Mammary epithelial cell (primary cell): ENCODE results near the gene EXOC3.

Experiments
- EZH2 ChIP-seq: IDR thresholded peaks from 2 replicates; pipeline ENCODE4 v1.6.1; 2012; ENCODE audit warnings: low read length, inconsistent platforms, borderline replicate concordance
- TF ChIP-seq, protein P1 (sequence below), 2 donors: IDR thresholded peaks in 1 of 2; conservative IDR thresholded peaks in 1 of 2; 2 replicates each; pipeline ENCODE4 v1.5.1; 2011 to 2012; ENCODE audit warnings: inconsistent platforms in 2 of 2, low read length in 2 of 2, mild to moderate bottlenecking in 2 of 2, control low read depth in 1 of 2, low read depth in 1 of 2; ENCODE audit not compliant: insufficient read depth in 1 of 2; ENCODE audit errors: extremely low read depth in 1 of 2

DNA sequence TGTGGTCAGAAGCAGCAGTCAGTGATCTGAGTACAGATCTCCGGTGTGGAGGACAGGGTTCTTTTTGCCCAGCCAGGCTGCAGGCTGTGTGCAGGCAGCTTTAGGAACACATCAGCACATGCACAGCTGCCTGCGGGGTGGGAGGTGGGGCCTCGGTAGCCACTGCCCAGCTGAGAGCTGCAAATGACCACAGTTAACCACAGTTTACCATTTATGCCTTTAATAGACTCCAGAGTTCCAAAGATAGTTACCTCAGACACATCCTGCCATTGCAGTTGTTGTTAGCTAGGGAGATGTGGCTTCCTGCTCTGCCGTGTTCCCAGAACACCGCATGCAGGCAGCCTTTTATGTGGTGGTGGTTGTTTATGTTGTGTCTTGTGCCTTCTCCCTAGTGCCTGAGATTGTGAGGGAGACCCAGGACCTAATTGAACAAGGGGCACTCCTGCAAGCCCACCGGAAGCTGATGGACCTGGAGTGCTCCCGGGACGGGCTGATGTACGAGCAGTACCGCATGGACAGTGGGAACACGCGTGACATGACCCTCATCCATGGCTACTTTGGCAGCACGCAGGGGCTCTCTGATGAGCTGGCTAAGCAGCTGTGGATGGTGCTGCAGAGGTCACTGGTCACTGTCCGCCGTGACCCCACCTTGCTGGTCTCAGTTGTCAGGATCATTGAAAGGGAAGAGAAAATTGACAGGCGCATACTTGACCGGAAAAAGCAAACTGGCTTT, 10.2 kb downstream of the EXOC3 start:
- TF ChIP-seq, protein P1, sequence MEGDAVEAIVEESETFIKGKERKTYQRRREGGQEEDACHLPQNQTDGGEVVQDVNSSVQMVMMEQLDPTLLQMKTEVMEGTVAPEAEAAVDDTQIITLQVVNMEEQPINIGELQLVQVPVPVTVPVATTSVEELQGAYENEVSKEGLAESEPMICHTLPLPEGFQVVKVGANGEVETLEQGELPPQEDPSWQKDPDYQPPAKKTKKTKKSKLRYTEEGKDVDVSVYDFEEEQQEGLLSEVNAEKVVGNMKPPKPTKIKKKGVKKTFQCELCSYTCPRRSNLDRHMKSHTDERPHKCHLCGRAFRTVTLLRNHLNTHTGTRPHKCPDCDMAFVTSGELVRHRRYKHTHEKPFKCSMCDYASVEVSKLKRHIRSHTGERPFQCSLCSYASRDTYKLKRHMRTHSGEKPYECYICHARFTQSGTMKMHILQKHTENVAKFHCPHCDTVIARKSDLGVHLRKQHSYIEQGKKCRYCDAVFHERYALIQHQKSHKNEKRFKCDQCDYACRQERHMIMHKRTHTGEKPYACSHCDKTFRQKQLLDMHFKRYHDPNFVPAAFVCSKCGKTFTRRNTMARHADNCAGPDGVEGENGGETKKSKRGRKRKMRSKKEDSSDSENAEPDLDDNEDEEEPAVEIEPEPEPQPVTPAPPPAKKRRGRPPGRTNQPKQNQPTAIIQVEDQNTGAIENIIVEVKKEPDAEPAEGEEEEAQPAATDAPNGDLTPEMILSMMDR (conservative IDR thresholded peaks at IDR 0.05 in 1 of 2, IDR thresholded peaks at IDR 0.05 in 1 of 2; ENCODE audit: extremely low read depth in 1 of 2, insufficient read depth in 1 of 2, low read depth in 1 of 2, low read length in 2 of 2), result no peak
- TF ChIP-seq EZH2, result no peak
